Mucosa of descending colon (tissue), 3 donors: ENCODE measurements around the gene PROS1. TPM values are rescaled to one million over a fixed set of nuclear protein-coding genes. Genes with fewer than 3 reads are reported as not detected.

Experiments used
- ATAC-seq: fragments of 200-7000 bp; cut with Tn5 transposase; one replicate; pipeline ENCODE4 v1.9.1; 2020; ENCODE audit warnings: mild to moderate bottlenecking, moderate library complexity
- DNase-seq, 3 donors: peaks; one replicate each; pipeline ENCODE4 v3.0.0-alpha.2; 2020
- H3K36me3 ChIP-seq: fragments of 200-600 bp; one replicate; pipeline ENCODE4 v1.8.0; 2021; ENCODE audit warnings: low read depth, mild to moderate bottlenecking
- H3K4me1 ChIP-seq: fragments of 200-600 bp; one replicate; pipeline ENCODE4 v1.8.0; 2021; ENCODE audit warnings: low read depth, mild to moderate bottlenecking
- H3K4me3 ChIP-seq: fragments of 200-600 bp; one replicate; pipeline ENCODE4 v1.8.0; 2021; ENCODE audit warnings: mild to moderate bottlenecking
- H3K9me3 ChIP-seq: fragments of 200-600 bp; one replicate; pipeline ENCODE4 v1.8.0; 2021; ENCODE audit warnings: mild to moderate bottlenecking
- CTCF ChIP-seq: fragments of 200-600 bp; IDR thresholded peaks from one replicate; pipeline ENCODE4 v1.8.0; 2022; ENCODE audit warnings: antibody characterized with exemption, mild to moderate bottlenecking
- intact Hi-C, 2 donors: fragments of 100-400 bp; cut with DNase I in 1 of 2; cut with micrococcal nuclease in 1 of 2; formaldehyde crosslinking; loops; one replicate each; pipeline versions ENCODE4 v1.11.0 to v1.11.1; 2022; cut with DNase I, micrococcal nuclease
- total RNA-seq, 3 donors: library from RNA; stranded (reverse); fragmentation: NEBNext Ultra II Directional in 2 of 3; extraction: Animal tissue kit (Norgen Biotek cat#: 25700) in 2 of 3; gene quantifications; one replicate each; pipeline versions ENCODE4 v1.2.1 to v1.2.4, GENCODE V29; 2021 to 2023
- donor health status: DM: no; HTN: no; CAD: no; lungs with moderate emphysema.
- donor health status: DM: no; HTN: no; CAD: no.
- donor health status: DM: no; HTN: yes; CAD: no.

The PROS1 gene
- total RNA-seq, 3 donors from 2014 or later, result 6.7 to 30.1 (median 19.7) TPM

GRCh38 chr3:93988283-93988682 is 14.6 kb upstream of the PROS1 start:
- TF ChIP-seq CTCF, result no peak
- Histone ChIP-seq H3K9me3 (no peaks in the 10 kb centered on the region), H3K4me3 (no peak overlapping the region), H3K4me1 (no peaks in the 10 kb centered on the region), H3K36me3 (no peaks in the 10 kb centered on the region)
- intact Hi-C loops, result no loop called here
- ATAC-seq (no peak), DNase-seq (no peak)

- ATAC-seq, result no peak
- DNase-seq, result no peak
- Histone ChIP-seq H3K9me3 (no peaks in the 10 kb centered on the region), H3K36me3 (no peaks in the 10 kb centered on the region), H3K4me1 (no peaks in the 10 kb centered on the region), H3K4me3 (no peak overlapping the region)
- no peak for TF ChIP-seq CTCF
- intact Hi-C loops, result no loop called here
Measured at GRCh38 chr3:93984618-93985017, 10.9 kb upstream of the PROS1 start.

GRCh38 chr3:93983408-93983807 is 9.7 kb upstream of the PROS1 start:
- ATAC-seq (no peak), DNase-seq (no peak)
- no peaks in the 10 kb centered on the region for H3K4me1 ChIP-seq
- no peak for TF ChIP-seq CTCF
- no peaks in the 10 kb centered on the region for H3K9me3 ChIP-seq
- intact Hi-C loops, result no loop called here
- no peak overlapping the region for H3K4me3 ChIP-seq
- H3K36me3 ChIP-seq, result no peaks in the 10 kb centered on the region

DNA sequence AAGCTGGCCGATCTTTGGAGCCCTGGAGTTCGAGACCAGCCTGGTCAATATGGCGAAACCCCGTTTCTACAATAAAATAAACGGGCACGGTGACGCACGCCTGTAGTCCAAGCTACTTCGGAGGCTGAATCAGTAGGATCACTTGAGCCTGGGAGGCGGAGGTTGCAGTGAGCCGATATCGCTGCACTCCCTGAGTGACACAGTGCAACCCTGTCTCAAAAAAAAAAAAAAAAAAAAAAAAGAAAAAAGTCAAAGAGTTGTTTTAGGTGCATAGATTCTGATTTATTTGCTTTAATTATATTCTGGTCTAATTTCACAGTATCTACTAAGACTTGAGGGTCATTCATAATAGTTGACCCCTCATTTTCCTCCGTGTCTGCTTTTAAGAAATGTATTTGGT is 8.0 kb upstream of the PROS1 start:
- TF ChIP-seq CTCF, result no peak
- no peak for ATAC-seq
- Histone ChIP-seq H3K4me3 (no peak overlapping the region), H3K9me3 (no peaks in the 10 kb centered on the region), H3K4me1 (no peaks in the 10 kb centered on the region), H3K36me3 (no peaks in the 10 kb centered on the region)
- intact Hi-C loops, result no loop called here
- no peak for DNase-seq

DNA sequence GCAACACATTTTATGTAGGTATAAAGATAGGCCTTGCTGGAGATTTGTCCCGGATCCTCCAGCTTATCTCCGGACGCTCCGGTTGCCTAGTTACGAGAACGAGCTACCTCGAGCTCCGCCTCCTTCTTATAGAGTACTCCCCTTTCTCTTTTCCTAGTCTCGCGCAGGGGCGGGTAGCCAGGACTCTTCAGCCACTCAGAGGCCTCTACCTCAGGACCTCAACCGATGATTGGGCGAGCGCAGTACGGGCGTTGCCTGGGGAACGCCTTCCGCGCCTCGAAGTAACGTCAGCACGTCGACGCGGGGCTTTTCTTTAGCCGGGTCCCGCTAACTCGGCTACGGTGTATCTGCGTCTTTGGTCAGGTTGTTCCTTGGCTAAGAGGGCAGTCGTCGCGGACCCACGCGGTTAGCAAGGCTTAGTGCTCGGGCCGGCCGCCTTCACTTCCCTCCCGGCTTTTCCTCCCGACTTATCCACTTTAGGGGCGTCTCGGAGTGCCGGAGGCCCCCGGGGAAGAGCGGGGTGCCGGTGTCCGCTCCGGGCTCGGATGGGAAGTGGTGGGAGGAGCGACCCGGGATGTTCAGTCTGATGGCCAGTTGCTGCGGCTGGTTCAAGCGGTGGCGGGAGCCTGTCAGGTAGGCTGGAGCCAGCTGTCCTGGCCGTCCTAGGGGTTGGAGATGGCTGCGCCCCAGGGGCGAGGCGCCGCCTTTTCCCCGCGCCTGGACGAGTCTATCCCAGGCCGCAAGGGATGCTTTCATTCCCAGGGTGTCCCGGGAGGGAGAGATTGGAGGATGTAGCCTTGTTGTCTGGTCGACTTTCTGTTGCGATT is 6.4 kb upstream of the PROS1 start, which contains the start of gene ARL13B:
Gene ARL13B (plus strand): TSS at position 306 of the 827 bp plus-strand sequence. CDS start 269 bp downstream, at position 575.
- Histone ChIP-seq H3K9me3 (no peaks in the 10 kb centered on the region), H3K4me1 (no peaks in the 10 kb centered on the region), H3K4me3 (peak within 1 kb of the TSS; percentile 47), H3K36me3 (no peaks in the 10 kb centered on the region)
- intact Hi-C loops, result no loop called here
- ATAC-seq (peak; percentile 100), DNase-seq (peak; percentile 95 to 98 (median 97))
- TF ChIP-seq CTCF, result no peak
